Activated CD8-positive, alpha-beta memory T cell treated with anti-CD3 and anti-CD28 coated beads for 48 hours (primary cell): ENCODE results near the gene EXOC3L1.
A peak's percentile ranks its signal among the peaks of the same experiment; 100 is the strongest.

Source experiments
- DNase-seq, 3 experiments: peaks; one replicate each; pipeline ENCODE4 v3.0.0-alpha.2; 2020; ENCODE audit warnings: low read depth in 2 of 3, low spot score in 2 of 3

The EXOC3L1 gene

DNA sequence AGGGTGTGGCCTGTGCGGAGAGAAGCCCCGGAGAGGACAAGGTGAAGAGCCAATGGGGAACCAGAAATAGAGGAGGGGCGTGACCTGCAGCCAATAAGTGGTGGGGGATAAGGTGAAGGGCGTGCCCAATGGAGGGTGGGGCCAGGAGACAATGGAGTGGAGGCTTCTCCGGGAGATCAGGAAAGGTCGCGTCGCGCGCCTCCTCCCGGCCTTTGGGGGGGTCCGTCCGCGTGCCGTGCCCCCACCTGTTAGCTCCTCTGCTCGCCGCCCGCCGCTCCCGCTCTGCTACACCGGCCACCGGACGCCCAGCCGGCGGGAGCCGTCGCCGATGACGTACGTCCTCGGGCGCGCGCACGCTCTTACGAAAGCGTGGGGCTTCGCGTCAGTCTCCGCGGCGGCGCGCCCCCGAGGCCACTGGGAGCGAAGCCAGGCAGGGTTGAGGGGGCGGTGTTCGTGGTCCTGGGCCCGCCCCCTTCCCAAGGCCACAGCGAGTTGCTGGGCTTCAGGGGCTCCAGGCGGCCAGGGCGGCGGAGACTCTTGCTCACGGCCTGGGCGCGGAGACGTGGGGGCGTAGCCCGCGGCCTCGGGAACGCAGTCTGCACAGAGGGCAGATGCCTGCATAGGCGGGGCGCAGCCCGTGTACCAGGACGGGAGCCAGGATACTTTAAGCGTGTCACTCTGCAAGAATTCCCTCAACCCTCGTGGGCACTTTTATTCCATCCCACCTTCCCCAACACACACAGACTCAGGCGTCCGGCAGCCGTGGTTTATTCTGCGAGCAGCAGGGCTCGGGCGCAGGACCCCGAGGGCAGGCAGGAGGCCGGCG lies 6.1 kb downstream of the EXOC3L1 start, which contains the start of gene MATCAP1:
TSS of gene MATCAP1 (minus strand) at position 337 of the 826 bp plus-strand sequence. CDS start 3,353 bp downstream, outside the sequence.
- DNase-seq: peak; percentile 75 to 87 (median 81)

DNA sequence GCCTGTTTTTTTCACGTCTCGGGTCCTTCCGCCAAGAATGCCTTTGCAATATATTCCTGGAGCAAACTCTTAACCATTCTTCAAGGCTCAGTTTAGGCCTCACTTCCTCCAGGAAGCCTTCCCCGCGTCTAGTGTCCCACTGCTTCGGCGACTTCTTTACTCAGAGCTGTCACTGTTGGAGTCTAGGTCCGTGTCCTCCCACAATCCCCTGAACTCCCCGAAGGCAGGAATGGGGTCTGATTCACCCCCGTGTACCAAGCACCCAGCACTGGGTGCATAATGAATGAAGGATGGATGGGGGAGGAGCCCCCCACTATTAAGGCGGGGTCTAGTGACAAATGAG lies 6.7 kb downstream of the EXOC3L1 start:
- DNase-seq: no peak

GRCh38 chr16:67182288-67182687 lies 7.6 kb downstream of the EXOC3L1 start:
- no peak for DNase-seq

DNA sequence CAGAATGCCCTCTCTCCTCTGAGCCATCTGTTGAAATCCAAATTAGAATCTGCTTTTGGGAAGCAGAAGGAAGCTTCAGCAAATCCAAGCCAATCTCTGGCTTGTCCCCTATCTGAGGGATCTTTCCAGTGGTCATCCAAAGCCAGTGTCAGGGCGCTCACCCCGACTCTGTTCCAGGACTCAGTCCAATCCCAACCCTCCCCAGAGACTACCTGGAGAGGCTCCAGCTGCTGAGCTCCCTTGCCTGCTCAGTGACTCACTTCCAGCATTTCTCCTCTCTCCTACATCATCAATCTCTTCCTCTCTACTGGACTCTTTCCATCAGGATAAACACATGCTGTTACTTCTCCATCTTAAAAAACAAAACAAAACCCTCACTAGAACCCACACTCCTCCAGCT lies 8.6 kb downstream of the EXOC3L1 start:
- DNase-seq: no peak

GRCh38 chr16:67180166-67180565 lies 9.8 kb downstream of the EXOC3L1 start:
- no peak for DNase-seq

- DNase-seq: no peak
Measured at GRCh38 chr16:67179421-67180080, 10.4 kb downstream of the EXOC3L1 start.

- DNase-seq: no peak
Measured at GRCh38 chr16:67177743-67178699, 11.9 kb downstream of the EXOC3L1 start.

DNA sequence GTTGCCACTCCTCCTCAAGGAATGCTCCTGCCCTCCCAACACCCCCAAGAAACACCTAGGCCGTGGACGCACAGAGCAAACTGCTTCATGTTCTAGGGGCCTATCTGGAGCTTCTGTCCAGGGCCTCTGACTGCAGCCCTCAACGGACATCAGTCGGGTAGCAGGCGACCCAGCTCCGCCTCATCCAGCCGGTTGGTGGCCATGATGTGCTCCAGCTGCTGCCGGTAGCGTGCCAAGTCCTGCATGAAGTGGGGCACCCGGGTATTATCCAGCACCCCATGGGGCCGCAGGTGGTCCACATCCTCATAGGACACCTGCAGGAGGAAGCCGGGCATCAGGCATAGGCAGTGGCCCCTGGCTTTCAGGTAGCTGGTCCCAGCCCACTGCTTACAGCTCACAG lies 13.3 kb downstream of the EXOC3L1 start:
- DNase-seq: no peak

DNA sequence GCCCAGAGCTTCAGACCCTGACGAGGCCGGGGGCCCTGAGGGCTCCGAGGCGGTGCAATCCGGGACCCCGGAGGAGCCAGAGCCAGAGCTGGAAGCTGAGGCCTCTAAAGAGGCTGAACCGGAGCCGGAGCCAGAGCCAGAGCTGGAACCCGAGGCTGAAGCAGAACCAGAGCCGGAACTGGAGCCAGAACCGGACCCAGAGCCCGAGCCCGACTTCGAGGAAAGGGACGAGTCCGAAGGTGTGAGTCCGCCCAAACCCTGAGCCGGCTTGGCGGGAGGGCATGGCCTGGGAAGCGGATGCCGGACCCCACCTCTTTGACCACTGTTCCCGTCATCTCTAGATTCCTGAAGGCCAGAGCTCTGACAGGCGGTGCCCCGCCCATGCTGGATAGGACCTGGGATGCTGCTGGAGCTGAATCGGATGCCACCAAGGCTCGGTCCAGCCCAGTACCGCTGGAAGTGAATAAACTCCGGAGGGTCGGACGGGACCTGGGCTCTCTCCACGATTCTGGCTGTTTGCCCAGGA lies 15.2 kb downstream of the EXOC3L1 start:
- DNase-seq: no peak

- DNase-seq: no peak
Measured at GRCh38 chr16:67173808-67174705, 15.9 kb downstream of the EXOC3L1 start.

- DNase-seq: no peak
Measured at GRCh38 chr16:67173323-67173722, 16.6 kb downstream of the EXOC3L1 start.

- no peak for DNase-seq
Measured at GRCh38 chr16:67170949-67171649, 18.8 kb downstream of the EXOC3L1 start.

DNA sequence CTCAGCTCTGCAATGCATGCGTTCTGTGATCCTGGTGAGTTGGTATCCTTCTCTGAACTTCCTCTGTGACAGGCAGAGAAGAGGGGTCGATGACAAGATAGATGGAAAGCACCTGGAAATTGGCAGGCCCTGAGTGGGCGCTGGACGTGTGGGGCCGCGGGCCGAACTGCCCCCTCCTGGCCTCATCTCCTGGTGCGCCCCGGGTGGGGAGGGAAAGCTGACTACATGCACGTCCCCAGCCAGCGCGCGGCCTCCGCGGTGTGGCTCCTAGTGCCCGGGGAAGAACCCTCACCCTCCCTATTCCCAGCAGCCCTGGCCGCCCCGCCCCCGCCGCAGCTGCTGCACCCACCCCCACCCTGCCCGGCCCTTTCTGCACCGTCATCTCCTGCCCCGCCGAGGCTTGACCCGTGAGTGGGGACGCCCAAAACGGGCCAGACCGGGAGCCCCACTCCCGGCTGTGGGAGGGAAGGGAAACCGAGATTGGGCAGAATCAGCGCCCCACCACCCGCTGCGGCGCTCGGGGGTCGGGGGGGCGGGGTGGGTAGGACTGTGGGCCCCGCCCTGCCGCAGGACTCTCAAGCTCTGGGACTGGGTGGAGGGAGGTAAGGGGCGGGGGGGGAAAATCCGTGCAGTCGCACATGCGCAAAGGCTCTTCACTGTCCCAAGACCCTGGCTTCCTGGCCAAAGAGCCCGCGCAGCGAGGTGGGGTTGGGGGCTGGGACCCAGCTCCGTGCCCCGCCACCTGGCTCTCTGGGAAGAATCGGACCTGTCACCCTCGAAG lies 19.6 kb downstream of the EXOC3L1 start, which contains the start of gene NOL3:
TSS of gene NOL3 (plus strand) at position 371 of the 781 bp plus-strand sequence.
- DNase-seq: peak in 1 of 3 experiments; percentile 42

- no peak for DNase-seq
Measured at GRCh38 chr16:67169642-67170167, 20.2 kb downstream of the EXOC3L1 start.

DNA sequence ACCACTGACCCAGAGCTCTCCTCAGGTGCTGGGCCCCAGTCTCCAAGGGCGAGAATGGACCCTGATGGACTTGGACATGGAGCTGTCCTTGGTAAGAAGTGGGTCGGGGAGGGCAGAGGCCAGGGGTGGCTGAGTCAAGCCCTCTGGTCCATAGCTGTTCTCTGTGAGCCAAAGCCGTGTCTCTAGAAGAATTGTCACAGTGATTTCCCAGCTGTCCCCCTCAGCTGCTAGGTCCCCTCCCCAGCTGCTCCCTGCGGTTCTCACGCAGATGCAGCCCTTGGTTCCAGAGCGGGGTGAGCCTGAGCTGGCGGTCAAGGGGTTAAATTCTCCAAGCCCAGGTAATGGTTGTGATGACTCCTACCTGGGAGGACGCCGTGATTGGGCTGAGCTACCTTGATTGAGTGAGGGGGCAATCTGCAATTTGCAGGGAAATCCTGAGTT lies 20.9 kb downstream of the EXOC3L1 start:
- no peak for DNase-seq

GRCh38 chr16:67167588-67167987 lies 22.3 kb downstream of the EXOC3L1 start:
- DNase-seq: no peak

GRCh38 chr16:67166598-67167168 lies 23.3 kb downstream of the EXOC3L1 start:
- DNase-seq: no peak

- no peak for DNase-seq
Measured at GRCh38 chr16:67166110-67166547, 23.8 kb downstream of the EXOC3L1 start.
